Central memory CD8-positive, alpha-beta T cell (primary cell): Measurements from ENCODE around the gene OLFM2.

Source experiments
- ATAC-seq: fragments of 150-1000 bp; cut with Tn5 transposase; replicated peaks from 2 replicates; pipeline ENCODE4 v1.10.0; 2022; ENCODE audit warnings: mild to moderate bottlenecking, moderate FRiP score, moderate number of reproducible peaks; ENCODE audit not compliant: poor library complexity, severe bottlenecking; ENCODE audit errors: extremely low read depth
- DNase-seq, 2 donors: peaks; one replicate each; pipeline ENCODE4 v3.0.0; 2021; ENCODE audit warnings: low spot score in 2 of 2
- H3K27ac Mint-ChIP-seq: one replicate; pipeline ENCODE4 v1.8.0; 2022; ENCODE audit warnings: low read depth, mild to moderate bottlenecking, moderate library complexity, mixed read lengths
- H3K27me3 Mint-ChIP-seq: one replicate; pipeline ENCODE4 v1.8.0; 2022; ENCODE audit warnings: mixed read lengths
- H3K36me3 Mint-ChIP-seq: one replicate; pipeline ENCODE4 v1.8.0; 2022; ENCODE audit warnings: mild to moderate bottlenecking, moderate library complexity, mixed read lengths; ENCODE audit not compliant: insufficient read depth
- H3K4me1 Mint-ChIP-seq: one replicate; pipeline ENCODE4 v1.8.0; 2022; ENCODE audit warnings: mixed read lengths
- H3K4me3 Mint-ChIP-seq: one replicate; pipeline ENCODE4 v1.8.0; 2022; ENCODE audit warnings: mild to moderate bottlenecking, moderate library complexity, mixed read lengths
- H3K9me3 Mint-ChIP-seq: one replicate; pipeline ENCODE4 v1.8.0; 2022; ENCODE audit warnings: mixed read lengths

OLFM2 gene

DNA sequence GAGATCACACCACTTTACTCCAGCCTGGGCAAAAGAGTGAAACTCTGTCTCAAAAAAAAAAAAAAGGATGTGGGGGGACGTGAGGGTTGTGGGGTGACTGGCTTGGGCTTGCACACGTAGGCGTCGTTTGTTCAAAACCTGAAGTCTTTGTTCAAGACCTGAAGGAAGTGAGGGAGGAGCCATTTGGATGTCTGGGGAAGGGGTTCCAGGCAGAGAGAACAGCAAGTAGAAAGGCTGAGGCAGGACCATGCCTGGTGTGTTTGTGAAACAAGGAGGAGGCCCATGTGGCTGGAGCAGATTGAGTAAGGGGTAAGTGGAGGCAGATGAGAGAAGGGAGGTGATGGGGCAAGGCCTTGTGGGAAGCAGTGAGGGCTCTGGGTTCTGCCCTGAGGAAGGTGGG is 73.4 kb downstream of the OLFM2 start:
- Mint-ChIP-seq H3K4me3 (peak overlapping the region; percentile 63), H3K9me3 (no peaks in the 10 kb centered on the region), H3K27ac (peak overlapping the region; percentile 89), H3K4me1 (peaks cover 70% of the 10 kb centered on the region), H3K36me3 (peaks cover 7% of the 10 kb centered on the region), H3K27me3 (no peaks in the 10 kb centered on the region)
- ATAC-seq, result peak; percentile 45
- DNase-seq, result no peak

GRCh38 chr19:9861503-9861902 is 74.8 kb downstream of the OLFM2 start:
- Mint-ChIP-seq H3K4me3 (no peak overlapping the region), H3K9me3 (no peaks in the 10 kb centered on the region), H3K4me1 (peaks cover 75% of the 10 kb centered on the region), H3K27me3 (no peaks in the 10 kb centered on the region), H3K36me3 (peaks cover 7% of the 10 kb centered on the region), H3K27ac (peak overlapping the region; percentile 89)
- ATAC-seq, result no peak
- DNase-seq, result no peak

GRCh38 chr19:9860407-9860806 is 75.9 kb downstream of the OLFM2 start:
- Mint-ChIP-seq H3K27ac (no peak overlapping the region), H3K4me3 (no peak overlapping the region), H3K27me3 (no peaks in the 10 kb centered on the region), H3K9me3 (no peaks in the 10 kb centered on the region), H3K4me1 (peaks cover 71% of the 10 kb centered on the region), H3K36me3 (peaks cover 8% of the 10 kb centered on the region)
- ATAC-seq, result no peak
- DNase-seq, result no peak

DNA sequence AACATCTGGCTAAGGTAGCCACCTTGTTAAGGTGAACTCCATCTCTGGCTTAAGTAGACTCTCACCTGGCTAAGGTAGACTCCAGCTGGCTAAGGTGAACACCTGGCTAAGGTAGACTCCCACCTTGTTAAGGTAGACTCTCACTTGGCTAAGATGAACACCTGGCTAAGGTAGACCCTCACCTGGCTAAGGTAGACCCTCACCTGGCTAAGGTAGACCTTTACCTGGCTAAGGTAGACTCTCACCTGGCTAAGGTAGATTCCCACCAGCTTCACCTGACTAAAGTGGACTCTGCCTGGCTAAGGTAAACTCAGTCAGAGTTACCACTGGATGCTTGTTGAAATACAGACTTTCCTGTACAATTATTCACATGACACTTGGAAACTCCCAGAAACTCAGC is 77.5 kb downstream of the OLFM2 start:
- Mint-ChIP-seq H3K4me1 (peaks cover 70% of the 10 kb centered on the region), H3K9me3 (no peaks in the 10 kb centered on the region), H3K27ac (peak overlapping the region; percentile 83), H3K4me3 (peak overlapping the region; percentile 81), H3K36me3 (peaks cover 10% of the 10 kb centered on the region), H3K27me3 (no peaks in the 10 kb centered on the region)
- DNase-seq, result no peak
- ATAC-seq, result no peak

GRCh38 chr19:9857920-9858746 is 78.2 kb downstream of the OLFM2 start:
- Mint-ChIP-seq H3K4me1 (peaks cover 67% of the 10 kb centered on the region), H3K27me3 (no peaks in the 10 kb centered on the region), H3K4me3 (peak overlapping the region; percentile 81), H3K36me3 (peaks cover 9% of the 10 kb centered on the region), H3K27ac (peak overlapping the region; percentile 83), H3K9me3 (no peaks in the 10 kb centered on the region)
- ATAC-seq, result peak; percentile 84
- no peak for DNase-seq

DNA sequence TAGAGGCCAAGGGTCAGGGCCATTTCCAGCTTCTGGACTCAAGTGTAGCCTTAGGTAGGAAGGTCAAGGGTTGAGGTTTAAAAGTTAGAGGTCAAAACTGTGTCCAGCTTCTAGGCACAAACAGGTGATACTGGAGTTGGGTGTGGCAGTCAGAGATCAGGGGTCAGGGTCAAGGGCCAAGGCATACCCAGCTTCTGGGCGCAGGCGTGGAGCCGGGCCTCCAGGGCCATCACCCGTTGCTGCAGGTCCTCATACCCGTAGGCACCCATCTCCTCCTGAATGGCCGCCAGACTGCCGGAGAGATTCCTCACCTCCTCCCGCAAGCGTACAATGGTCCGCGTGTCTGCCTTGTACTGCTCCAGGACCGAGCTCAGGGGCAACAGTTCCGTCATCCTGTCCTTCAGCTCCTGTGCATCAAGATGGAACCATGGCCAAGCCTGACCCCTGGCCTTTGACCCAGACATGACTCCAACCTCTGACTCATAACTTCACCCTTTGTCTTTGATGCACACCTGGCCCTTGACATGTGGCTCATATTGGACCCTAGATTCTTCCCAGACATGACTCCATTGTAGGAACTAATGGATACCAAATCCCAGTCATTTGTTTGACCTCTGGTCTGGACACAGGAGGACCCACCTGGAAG is 79.1 kb downstream of the OLFM2 start:
- Mint-ChIP-seq H3K27ac (peak overlapping the region; percentile 83), H3K4me3 (peak overlapping the region; percentile 81), H3K9me3 (no peaks in the 10 kb centered on the region), H3K27me3 (no peaks in the 10 kb centered on the region), H3K36me3 (peaks cover 9% of the 10 kb centered on the region), H3K4me1 (peaks cover 58% of the 10 kb centered on the region)
- ATAC-seq, result no peak
- no peak for DNase-seq

GRCh38 chr19:9856609-9857008 is 79.7 kb downstream of the OLFM2 start:
- peaks cover 52% of the 10 kb centered on the region for H3K4me1 Mint-ChIP-seq
- peak overlapping the region; percentile 81 for H3K4me3 Mint-ChIP-seq
- H3K27me3 Mint-ChIP-seq, result no peaks in the 10 kb centered on the region
- ATAC-seq, result no peak
- DNase-seq, result no peak
- no peaks in the 10 kb centered on the region for H3K9me3 Mint-ChIP-seq
- peaks cover 9% of the 10 kb centered on the region for H3K36me3 Mint-ChIP-seq
- H3K27ac Mint-ChIP-seq, result peak overlapping the region; percentile 83

DNA sequence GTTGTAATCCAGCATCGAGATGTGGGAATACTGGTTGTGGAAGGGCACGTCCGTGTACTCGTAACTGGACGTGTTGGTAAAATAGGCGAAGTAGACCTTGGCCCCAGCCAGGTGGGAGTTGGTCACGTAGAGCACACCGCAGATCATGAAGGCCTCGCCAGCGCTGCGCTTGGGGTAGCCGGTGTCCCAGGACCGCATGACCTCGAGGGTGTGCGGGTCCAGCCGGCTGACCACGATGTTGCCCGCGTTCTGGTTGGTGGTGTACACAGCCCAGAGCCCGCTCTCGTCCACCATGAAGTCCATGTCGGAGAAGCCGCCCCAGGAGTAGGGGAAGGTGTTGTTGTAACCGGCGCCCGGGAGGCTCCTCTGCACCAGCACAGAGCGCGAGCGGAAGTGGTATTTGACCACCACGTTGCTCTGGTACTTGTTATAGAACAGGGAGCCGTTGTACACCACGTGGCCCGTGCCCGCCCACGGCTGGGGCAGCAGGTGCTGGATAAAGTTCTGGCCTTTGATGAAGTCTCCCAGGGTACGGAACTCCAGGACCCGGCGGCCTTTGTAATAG is 82.0 kb downstream of the OLFM2 start:
- DNase-seq (no peak), ATAC-seq (no peak)
- Mint-ChIP-seq H3K36me3 (peaks cover 10% of the 10 kb centered on the region), H3K4me3 (peak overlapping the region; percentile 6), H3K27me3 (no peaks in the 10 kb centered on the region), H3K4me1 (peaks cover 43% of the 10 kb centered on the region), H3K9me3 (no peaks in the 10 kb centered on the region), H3K27ac (no peak overlapping the region)

GRCh38 chr19:9850235-9850959 is 85.9 kb downstream of the OLFM2 start:
- DNase-seq (no peak), ATAC-seq (no peak)
- Mint-ChIP-seq H3K36me3 (peaks cover 7% of the 10 kb centered on the region), H3K9me3 (no peaks in the 10 kb centered on the region), H3K4me3 (no peak overlapping the region), H3K4me1 (peaks cover 27% of the 10 kb centered on the region), H3K27me3 (no peaks in the 10 kb centered on the region), H3K27ac (no peak overlapping the region)

DNA sequence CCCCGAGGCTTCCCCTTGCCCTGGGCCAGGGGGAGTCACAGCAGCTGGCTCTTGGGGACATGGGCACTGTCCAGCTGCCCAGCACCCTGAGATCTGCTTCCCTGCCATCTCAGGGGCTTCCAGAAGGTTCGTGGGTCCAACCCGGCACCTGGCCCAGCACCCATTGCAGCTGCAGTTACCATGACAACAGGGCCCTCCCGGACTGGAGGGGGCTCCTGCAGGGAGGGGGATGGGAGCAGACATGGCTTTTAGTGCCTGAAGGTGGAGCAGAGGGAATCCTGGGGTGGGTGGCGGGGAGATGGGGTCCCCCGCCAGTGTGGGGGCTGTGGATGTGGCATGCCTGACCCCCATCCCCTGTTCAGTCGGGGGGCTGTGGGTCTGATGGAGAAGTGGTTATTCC is 86.5 kb downstream of the OLFM2 start:
- Mint-ChIP-seq H3K36me3 (peaks cover 9% of the 10 kb centered on the region), H3K9me3 (no peaks in the 10 kb centered on the region), H3K4me1 (peaks cover 33% of the 10 kb centered on the region), H3K27me3 (no peaks in the 10 kb centered on the region), H3K27ac (no peak overlapping the region), H3K4me3 (no peak overlapping the region)
- ATAC-seq (no peak), DNase-seq (no peak)

DNA sequence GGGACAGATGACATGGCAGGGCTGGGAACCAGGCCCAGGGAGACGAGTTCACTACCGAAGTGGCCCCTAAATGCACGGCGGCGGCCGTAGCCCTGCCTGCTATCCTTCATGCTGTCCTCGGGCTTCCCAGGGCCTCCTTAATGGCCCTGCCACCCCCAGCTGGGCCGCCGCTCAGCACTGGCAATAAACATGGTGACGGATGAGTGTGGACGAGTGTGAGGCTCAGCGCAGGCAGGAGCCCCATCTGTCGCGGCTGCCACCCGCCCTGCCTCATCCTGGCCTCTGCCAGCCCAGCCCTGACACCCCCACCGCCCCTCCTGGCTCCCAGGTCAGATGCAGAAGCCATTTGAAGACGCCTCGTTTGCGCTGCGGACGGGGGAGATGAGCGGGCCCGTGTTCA is 87.6 kb downstream of the OLFM2 start:
- Mint-ChIP-seq H3K4me3 (no peak overlapping the region), H3K36me3 (peaks cover 8% of the 10 kb centered on the region), H3K27me3 (no peaks in the 10 kb centered on the region), H3K27ac (no peak overlapping the region), H3K4me1 (peaks cover 30% of the 10 kb centered on the region), H3K9me3 (no peaks in the 10 kb centered on the region)
- ATAC-seq (no peak), DNase-seq (no peak)

- Mint-ChIP-seq H3K36me3 (peaks cover 11% of the 10 kb centered on the region), H3K4me3 (no peak overlapping the region), H3K27me3 (no peaks in the 10 kb centered on the region), H3K4me1 (peaks cover 27% of the 10 kb centered on the region), H3K9me3 (no peaks in the 10 kb centered on the region), H3K27ac (no peak overlapping the region)
- ATAC-seq (no peak), DNase-seq (no peak)
These were observed 88.3 kb downstream of the OLFM2 start for GRCh38 chr19:9848060-9848459.
